ENCODE results near the gene MED13L.

The MED13L gene

DNA sequence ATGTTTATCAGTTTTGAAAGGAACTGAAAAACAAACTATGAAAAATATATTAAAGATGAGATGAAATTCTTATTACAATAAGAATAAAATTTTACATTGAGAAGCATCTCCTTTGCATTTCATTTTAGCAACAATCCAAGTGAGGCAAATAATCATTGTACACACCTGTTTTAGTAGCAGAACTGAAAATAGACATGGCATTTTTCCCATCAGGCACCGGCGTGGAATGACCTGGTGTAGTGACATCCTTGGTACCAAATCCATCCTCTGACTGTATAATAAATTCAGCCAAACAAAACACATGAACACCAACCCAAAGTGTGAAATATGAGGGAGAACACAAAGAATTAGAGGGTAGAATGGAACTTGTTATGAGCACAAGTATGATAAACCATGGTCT lies 271.4 kb downstream of the MED13L start:
- H3K4me3 ChIP-seq (ENCODE audit: low read length), result no peak overlapping the region
- H3K27ac ChIP-seq (ENCODE audit: low read length), result no peak overlapping the region
- WGBS (ENCODE audit: insufficient coverage, insufficient read length), result no CpG with 5 or more reads among the region's 2 CpGs
- peaks cover 5% of the 10 kb centered on the region; the same call in 1 of the 2 replicates for H3K36me3 ChIP-seq (ENCODE audit: control insufficient read depth, insufficient read depth, low read length)
- H3K4me1 ChIP-seq (ENCODE audit: control insufficient read depth, insufficient read depth, low read length), result no peaks in the 10 kb centered on the region
- DNase-seq (ENCODE audit: low read depth, low spot score), result no peak
- no peaks in the 10 kb centered on the region for H3K27me3 ChIP-seq (ENCODE audit: control insufficient read depth, insufficient read depth, low read length)
- no peaks in the 10 kb centered on the region for H3K9me3 ChIP-seq (ENCODE audit: control insufficient read depth, insufficient read depth, low read length)

GRCh38 chr12:116002890-116003536 lies 274.5 kb downstream of the MED13L start:
- Histone ChIP-seq H3K27me3 (ENCODE audit: control insufficient read depth, insufficient read depth, low read length) (no peaks in the 10 kb centered on the region), H3K36me3 (ENCODE audit: control insufficient read depth, insufficient read depth, low read length) (no peaks in the 10 kb centered on the region), H3K4me1 (ENCODE audit: control insufficient read depth, insufficient read depth, low read length) (no peaks in the 10 kb centered on the region; the same call in 1 of the 2 replicates), H3K27ac (ENCODE audit: low read length) (no peak overlapping the region), H3K9me3 (ENCODE audit: control insufficient read depth, insufficient read depth, low read length) (no peaks in the 10 kb centered on the region), H3K4me3 (ENCODE audit: low read length) (no peak overlapping the region)
- WGBS (ENCODE audit: insufficient coverage, insufficient read length), result no CpG with 5 or more reads among the region's 6 CpGs
- no peak for DNase-seq (ENCODE audit: low read depth, low spot score)

DNA sequence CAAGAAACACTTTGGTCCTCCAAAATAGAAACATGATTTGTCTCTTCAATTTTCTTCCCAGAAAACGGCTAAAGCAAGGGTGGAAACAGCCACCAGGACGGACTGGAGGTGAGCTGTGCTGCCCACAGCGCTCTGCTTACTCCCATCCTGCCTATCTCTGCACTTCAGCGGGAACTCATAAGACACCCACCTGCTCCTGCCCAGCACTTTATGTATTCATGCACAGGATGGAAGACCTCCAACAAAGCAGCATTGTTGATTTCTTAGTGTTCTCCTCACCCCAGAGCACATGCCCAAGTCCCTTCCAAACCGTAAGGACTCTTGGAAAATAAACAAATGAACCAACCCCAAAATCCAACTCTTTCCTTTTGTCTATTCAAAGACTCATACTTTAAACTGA lies 277.2 kb downstream of the MED13L start:
- Histone ChIP-seq H3K36me3 (ENCODE audit: control insufficient read depth, insufficient read depth, low read length) (peaks cover 3% of the 10 kb centered on the region; the same call in 1 of the 2 replicates), H3K27ac (ENCODE audit: low read length) (no peak overlapping the region), H3K9me3 (ENCODE audit: control insufficient read depth, insufficient read depth, low read length) (no peaks in the 10 kb centered on the region), H3K4me3 (ENCODE audit: low read length) (no peak overlapping the region), H3K4me1 (ENCODE audit: control insufficient read depth, insufficient read depth, low read length) (no peaks in the 10 kb centered on the region; the same call in 1 of the 2 replicates), H3K27me3 (ENCODE audit: control insufficient read depth, insufficient read depth, low read length) (no peaks in the 10 kb centered on the region)
- DNase-seq (ENCODE audit: low read depth, low spot score), result no peak
- no CpG with 5 or more reads among the region's 5 CpGs for WGBS (ENCODE audit: insufficient coverage, insufficient read length)

GRCh38 chr12:115999582-115999981 lies 277.9 kb downstream of the MED13L start:
- no peaks in the 10 kb centered on the region for H3K27me3 ChIP-seq (ENCODE audit: control insufficient read depth, insufficient read depth, low read length)
- peaks cover 3% of the 10 kb centered on the region; the same call in 1 of the 2 replicates for H3K36me3 ChIP-seq (ENCODE audit: control insufficient read depth, insufficient read depth, low read length)
- no CpG with 5 or more reads among the region's 2 CpGs for WGBS (ENCODE audit: insufficient coverage, insufficient read length)
- H3K4me3 ChIP-seq (ENCODE audit: low read length), result no peak overlapping the region
- H3K9me3 ChIP-seq (ENCODE audit: control insufficient read depth, insufficient read depth, low read length), result no peaks in the 10 kb centered on the region
- no peaks in the 10 kb centered on the region; the same call in 1 of the 2 replicates for H3K4me1 ChIP-seq (ENCODE audit: control insufficient read depth, insufficient read depth, low read length)
- H3K27ac ChIP-seq (ENCODE audit: low read length), result no peak overlapping the region
- DNase-seq (ENCODE audit: low read depth, low spot score), result no peak

DNA sequence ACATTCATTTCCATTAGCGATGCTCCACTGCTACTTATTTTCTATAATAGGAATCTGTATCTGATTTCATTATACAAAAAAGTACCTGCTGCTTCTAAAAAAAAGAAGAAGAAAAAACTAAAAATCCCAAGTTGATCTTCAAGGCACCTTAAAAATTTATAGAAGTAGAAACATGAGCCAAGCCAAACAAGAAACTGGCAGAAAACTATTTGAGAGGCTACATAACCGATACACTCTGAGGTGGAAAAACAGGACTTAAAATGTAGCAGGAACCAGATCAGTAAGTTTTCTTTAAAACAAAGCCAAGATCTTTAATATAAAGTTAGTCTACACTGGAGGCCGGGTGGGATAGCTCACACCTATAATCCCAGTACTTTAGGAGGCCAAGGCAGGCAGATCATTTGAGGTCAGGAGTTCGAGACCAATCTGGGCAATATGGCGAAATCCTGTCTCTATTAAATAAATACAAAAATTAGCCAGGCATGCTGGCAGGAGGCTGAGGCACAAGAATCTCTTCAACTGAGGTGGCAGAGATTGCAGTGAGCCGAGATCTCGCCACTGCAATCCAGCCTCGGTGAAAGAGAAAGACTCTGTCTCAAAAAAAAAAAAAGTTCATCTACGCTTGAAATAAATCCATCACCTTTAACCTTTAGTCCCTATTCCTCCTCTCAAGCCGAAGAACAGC lies 278.6 kb downstream of the MED13L start:
- Histone ChIP-seq H3K36me3 (ENCODE audit: control insufficient read depth, insufficient read depth, low read length) (peaks cover 3% of the 10 kb centered on the region; the same call in 1 of the 2 replicates), H3K27ac (ENCODE audit: low read length) (no peak overlapping the region), H3K9me3 (ENCODE audit: control insufficient read depth, insufficient read depth, low read length) (no peaks in the 10 kb centered on the region), H3K27me3 (ENCODE audit: control insufficient read depth, insufficient read depth, low read length) (no peaks in the 10 kb centered on the region), H3K4me1 (ENCODE audit: control insufficient read depth, insufficient read depth, low read length) (no peaks in the 10 kb centered on the region; the same call in 1 of the 2 replicates), H3K4me3 (ENCODE audit: low read length) (no peak overlapping the region)
- no CpG with 5 or more reads among the region's 10 CpGs for WGBS (ENCODE audit: insufficient coverage, insufficient read length)
- DNase-seq (ENCODE audit: low read depth, low spot score), result no peak

DNA sequence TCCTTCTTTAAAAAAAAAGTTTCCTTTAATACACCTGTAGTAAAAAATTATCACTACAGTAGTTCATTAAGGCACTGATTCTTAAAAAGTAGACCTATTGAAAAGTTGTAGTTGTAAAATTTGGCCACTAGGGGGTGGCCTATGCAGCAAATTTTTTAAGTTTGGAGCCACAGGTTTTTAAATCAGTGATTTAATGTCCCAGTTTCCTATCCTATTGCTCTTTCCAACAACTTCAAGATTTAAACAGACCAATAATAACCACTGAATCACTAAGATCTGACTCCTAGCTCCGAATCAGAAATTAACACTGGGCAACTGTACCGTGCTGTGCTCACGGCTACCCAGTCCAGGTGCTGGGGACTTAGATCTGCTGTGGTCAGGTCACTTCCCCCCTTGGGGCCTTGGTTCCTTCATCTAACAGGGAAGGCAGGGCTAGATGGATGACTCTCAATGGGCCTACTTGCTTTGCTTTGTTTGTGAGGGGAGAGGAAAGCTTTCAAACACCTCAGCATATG lies 279.3 kb downstream of the MED13L start:
- Histone ChIP-seq H3K27me3 (ENCODE audit: control insufficient read depth, insufficient read depth, low read length) (no peaks in the 10 kb centered on the region), H3K36me3 (ENCODE audit: control insufficient read depth, insufficient read depth, low read length) (peaks cover 3% of the 10 kb centered on the region; the same call in 1 of the 2 replicates), H3K9me3 (ENCODE audit: control insufficient read depth, insufficient read depth, low read length) (no peaks in the 10 kb centered on the region), H3K4me1 (ENCODE audit: control insufficient read depth, insufficient read depth, low read length) (no peaks in the 10 kb centered on the region; the same call in 1 of the 2 replicates), H3K27ac (ENCODE audit: low read length) (no peak overlapping the region), H3K4me3 (ENCODE audit: low read length) (no peak overlapping the region)
- peak; percentile 39 for DNase-seq (ENCODE audit: low read depth, low spot score)
- WGBS (ENCODE audit: insufficient coverage, insufficient read length), result no CpG with 5 or more reads among the region's 3 CpGs

- WGBS (ENCODE audit: insufficient coverage, insufficient read length), result no CpG with 5 or more reads among the region's 2 CpGs
Measured at GRCh38 chr12:115993737-115994136, 283.8 kb downstream of the MED13L start.

DNA sequence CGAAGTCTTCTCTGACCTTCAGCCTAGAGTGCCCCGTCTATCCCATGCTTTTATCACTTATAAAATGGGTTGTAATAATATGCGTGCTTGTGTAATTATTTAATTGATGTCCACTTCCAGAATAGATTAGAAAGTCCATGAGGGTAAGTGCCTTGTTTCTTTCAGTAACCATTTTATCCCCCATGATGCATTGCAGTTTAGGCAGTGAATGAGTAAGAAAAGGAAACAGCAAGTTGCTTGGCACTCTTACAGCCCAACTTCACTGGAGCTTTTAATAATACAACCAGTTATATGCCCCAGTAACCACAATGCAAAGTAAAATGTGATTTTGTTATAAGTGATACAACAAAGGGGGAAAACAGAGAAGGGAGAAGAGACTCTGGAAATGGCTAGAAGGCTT lies 287.3 kb downstream of the MED13L start:
- no peaks in the 10 kb centered on the region for H3K27me3 ChIP-seq (ENCODE audit: control insufficient read depth, insufficient read depth, low read length)
- no CpG with 5 or more reads among the region's 3 CpGs for WGBS (ENCODE audit: insufficient coverage, insufficient read length)
- DNase-seq (ENCODE audit: low read depth, low spot score), result no peak
- H3K27ac ChIP-seq (ENCODE audit: low read length), result no peak overlapping the region
- no peaks in the 10 kb centered on the region for H3K9me3 ChIP-seq (ENCODE audit: control insufficient read depth, insufficient read depth, low read length)
- peaks cover 3% of the 10 kb centered on the region; the same call in 1 of the 2 replicates for H3K36me3 ChIP-seq (ENCODE audit: control insufficient read depth, insufficient read depth, low read length)
- no peaks in the 10 kb centered on the region for H3K4me1 ChIP-seq (ENCODE audit: control insufficient read depth, insufficient read depth, low read length)
- H3K4me3 ChIP-seq (ENCODE audit: low read length), result no peak overlapping the region

More at GRCh38 chr12:115993737-115994136, 283.8 kb downstream of the MED13L start:
- peaks cover 7% of the 10 kb centered on the region; the same call in 1 of the 2 replicates for H3K36me3 ChIP-seq (ENCODE audit: control insufficient read depth, insufficient read depth, low read length)
- H3K9me3 ChIP-seq (ENCODE audit: control insufficient read depth, insufficient read depth, low read length), result no peaks in the 10 kb centered on the region
- no peaks in the 10 kb centered on the region; the same call in 1 of the 2 replicates for H3K4me1 ChIP-seq (ENCODE audit: control insufficient read depth, insufficient read depth, low read length)
- no peak for DNase-seq (ENCODE audit: low read depth, low spot score)
- H3K27ac ChIP-seq (ENCODE audit: low read length), result no peak overlapping the region
- no peak overlapping the region for H3K4me3 ChIP-seq (ENCODE audit: low read length)
- no peaks in the 10 kb centered on the region for H3K27me3 ChIP-seq (ENCODE audit: control insufficient read depth, insufficient read depth, low read length)

GRCh38 chr12:115988625-115989563 lies 288.6 kb downstream of the MED13L start:
- DNase-seq (ENCODE audit: low read depth, low spot score), result no peak
- Histone ChIP-seq H3K27ac (ENCODE audit: low read length) (no peak overlapping the region), H3K9me3 (ENCODE audit: control insufficient read depth, insufficient read depth, low read length) (no peaks in the 10 kb centered on the region), H3K36me3 (ENCODE audit: control insufficient read depth, insufficient read depth, low read length) (peaks cover 3% of the 10 kb centered on the region; the same call in 1 of the 2 replicates), H3K27me3 (ENCODE audit: control insufficient read depth, insufficient read depth, low read length) (no peaks in the 10 kb centered on the region), H3K4me1 (ENCODE audit: control insufficient read depth, insufficient read depth, low read length) (no peaks in the 10 kb centered on the region), H3K4me3 (ENCODE audit: low read length) (no peak overlapping the region)
- no CpG with 5 or more reads among the region's 8 CpGs for WGBS (ENCODE audit: insufficient coverage, insufficient read length)

- DNase-seq (ENCODE audit: low read depth, low spot score), result no peak
- H3K9me3 ChIP-seq (ENCODE audit: control insufficient read depth, insufficient read depth, low read length), result no peaks in the 10 kb centered on the region
- H3K36me3 ChIP-seq (ENCODE audit: control insufficient read depth, insufficient read depth, low read length), result peaks cover 3% of the 10 kb centered on the region; the same call in 1 of the 2 replicates
- H3K4me1 ChIP-seq (ENCODE audit: control insufficient read depth, insufficient read depth, low read length), result no peaks in the 10 kb centered on the region
- H3K27ac ChIP-seq (ENCODE audit: low read length), result no peak overlapping the region
- WGBS (ENCODE audit: insufficient coverage, insufficient read length), result no CpG with 5 or more reads among the region's 2 CpGs
- no peak overlapping the region for H3K4me3 ChIP-seq (ENCODE audit: low read length)
- no peaks in the 10 kb centered on the region for H3K27me3 ChIP-seq (ENCODE audit: control insufficient read depth, insufficient read depth, low read length)
Measured at GRCh38 chr12:115988212-115988611, 289.3 kb downstream of the MED13L start.

All from iPS DF 6.9 (cell line).